NAMALWA (cell line): ENCODE results near the gene PTPRT.

Source experiments
- DNase-seq: peaks from one replicate; pipeline ENCODE4 v3.0.0-alpha.2; 2015; ENCODE audit warnings: low spot score

Gene PTPRT

DNA sequence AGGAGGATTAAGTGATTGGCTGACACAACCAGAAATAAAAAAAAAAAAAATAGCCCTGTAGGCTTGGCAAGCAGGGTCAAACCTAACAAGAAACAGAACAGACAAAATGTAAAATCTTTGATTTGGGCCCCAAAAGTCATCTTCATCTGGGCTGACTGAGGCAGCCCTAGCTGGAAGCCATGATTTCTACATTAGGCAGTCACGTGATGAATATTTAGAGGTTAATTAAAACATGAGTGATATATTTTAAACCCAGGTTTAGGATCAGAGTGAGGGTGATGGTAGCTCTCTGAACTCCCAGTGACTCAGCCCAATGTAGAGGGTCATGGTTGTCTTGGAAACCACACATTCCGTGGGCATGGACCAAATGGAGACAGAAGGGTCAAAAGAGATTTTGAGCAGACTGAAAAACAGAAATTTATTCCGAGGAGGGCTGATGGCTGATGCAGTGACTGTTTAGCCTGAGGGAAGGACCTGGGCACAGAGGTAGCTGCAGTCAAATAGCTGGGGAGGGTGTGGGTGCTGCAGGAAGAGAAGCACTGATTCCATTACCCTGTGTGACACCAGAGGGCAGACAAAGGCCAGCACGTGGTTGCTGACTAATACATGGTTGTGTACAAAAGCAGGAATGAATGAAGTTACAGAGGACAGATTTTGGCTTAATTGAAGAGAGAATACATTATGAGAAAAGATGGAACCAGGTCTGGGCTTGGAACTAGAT, 998.4 kb downstream of the PTPRT start:
- DNase-seq: peak; percentile 8

DNA sequence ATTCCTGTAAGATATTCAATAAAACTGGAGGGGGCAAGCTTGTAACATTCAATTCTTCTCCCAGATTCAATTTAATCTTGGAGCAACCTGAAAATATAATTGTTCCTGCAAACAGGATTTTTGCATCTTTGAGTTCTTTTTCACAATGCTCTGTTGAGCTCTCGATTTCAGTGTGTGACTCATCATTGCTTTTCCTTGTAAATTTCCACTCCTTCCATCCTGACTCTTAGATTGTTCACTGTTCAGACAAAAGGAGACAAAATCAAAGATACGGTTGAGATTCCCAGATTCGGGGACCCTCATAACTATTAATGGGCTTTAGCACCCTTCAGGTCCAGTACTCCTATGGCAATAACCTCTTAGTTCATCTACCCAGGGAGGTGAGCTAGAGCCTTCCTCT, 999.6 kb downstream of the PTPRT start:
- DNase-seq: no peak

DNA sequence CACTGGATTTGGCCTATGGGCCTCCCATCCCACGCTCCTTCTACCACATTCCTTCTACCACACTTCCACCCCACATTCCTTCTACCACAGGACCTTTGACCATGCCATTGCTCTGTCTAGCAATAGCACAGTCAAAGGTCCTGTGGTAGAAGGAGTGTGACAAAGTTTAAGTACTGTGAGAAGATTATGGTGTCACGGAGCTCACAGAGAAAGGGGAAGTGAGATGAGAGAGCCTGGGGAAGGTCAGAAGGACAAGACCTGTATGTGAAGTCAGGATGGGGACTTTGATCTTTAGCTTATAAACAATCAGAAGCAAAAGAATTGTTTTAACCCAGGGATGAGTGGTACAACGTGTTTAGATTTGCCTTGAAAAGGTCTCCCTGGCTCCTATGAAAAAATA, 1003.4 kb downstream of the PTPRT start:
- DNase-seq: no peak

DNA sequence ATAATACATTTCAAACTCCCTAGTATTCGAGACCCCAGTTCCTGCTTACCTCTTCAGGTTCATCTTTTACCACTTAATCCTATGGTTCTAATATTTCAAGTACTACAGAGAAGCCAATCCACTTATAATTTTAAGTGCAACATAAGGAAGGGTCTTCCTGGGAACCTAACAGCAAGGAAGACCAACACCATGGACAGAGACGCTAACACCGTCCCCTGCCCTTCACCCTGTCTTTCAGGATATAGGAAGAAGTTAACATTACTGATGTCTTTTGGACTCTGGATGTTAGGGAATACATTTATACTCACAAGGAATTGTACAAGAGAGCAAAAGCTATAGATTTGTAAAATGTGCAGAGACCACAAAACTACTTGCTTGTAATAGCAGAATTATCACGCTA, 1006.6 kb downstream of the PTPRT start:
- DNase-seq: no peak

DNA sequence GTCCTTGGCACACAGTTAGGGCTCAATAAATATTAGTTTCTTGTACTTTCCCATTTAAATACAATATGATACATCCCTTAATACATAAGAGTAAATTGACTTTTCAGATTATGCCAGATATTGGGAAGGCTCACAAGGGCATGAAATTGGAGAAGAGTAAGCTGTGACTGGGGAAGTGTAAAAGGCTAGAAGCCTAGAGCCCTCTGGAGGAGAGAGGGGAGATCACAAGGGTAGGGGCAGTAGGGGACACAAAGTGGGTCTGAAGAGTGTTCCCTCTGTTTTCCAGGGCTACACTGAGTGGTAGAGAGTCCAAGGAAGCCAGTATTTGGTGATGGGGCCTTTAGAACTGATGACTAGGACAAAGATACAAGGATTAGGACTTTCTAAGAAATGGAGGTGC, 1008.6 kb downstream of the PTPRT start:
- DNase-seq: no peak

DNA sequence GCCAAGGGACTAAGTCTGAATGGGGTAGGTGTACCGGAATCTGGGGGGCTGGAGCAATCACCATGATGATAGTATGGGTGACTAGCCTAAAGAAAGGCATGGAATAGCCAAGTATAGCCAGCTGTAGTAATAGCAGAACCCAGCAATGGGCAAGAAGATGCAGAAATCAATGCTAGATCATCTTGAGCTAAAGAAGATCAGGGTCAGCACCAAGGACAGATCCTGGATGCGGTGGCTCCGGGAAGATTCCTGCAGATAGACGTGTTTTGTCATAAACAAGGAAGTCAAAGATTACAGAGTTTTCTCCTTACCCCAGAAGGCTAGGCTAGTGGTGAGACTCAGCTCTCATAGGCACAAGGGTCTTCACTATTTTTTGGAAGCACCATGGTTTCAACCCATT, 1009.9 kb downstream of the PTPRT start:
- DNase-seq: no peak

DNA sequence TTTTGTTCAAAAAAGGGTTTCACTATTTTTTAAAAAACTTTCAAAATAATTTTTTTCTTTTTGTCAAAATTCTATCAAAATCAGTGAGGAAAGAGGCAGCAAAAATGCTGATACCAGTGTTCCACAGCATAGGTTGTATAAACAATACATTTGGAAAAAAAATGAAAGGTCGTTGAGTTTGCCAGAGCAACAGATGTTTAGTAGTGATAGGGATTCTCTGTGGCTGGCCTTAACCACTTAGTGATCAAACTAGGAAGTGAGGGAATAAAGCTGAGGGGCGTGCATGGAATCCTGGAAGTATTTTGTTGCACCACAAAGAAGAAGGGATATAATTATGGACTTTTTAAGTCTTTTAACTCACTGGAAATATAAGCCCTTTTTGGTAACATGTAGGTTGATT, 1016.3 kb downstream of the PTPRT start:
- DNase-seq: no peak

DNA sequence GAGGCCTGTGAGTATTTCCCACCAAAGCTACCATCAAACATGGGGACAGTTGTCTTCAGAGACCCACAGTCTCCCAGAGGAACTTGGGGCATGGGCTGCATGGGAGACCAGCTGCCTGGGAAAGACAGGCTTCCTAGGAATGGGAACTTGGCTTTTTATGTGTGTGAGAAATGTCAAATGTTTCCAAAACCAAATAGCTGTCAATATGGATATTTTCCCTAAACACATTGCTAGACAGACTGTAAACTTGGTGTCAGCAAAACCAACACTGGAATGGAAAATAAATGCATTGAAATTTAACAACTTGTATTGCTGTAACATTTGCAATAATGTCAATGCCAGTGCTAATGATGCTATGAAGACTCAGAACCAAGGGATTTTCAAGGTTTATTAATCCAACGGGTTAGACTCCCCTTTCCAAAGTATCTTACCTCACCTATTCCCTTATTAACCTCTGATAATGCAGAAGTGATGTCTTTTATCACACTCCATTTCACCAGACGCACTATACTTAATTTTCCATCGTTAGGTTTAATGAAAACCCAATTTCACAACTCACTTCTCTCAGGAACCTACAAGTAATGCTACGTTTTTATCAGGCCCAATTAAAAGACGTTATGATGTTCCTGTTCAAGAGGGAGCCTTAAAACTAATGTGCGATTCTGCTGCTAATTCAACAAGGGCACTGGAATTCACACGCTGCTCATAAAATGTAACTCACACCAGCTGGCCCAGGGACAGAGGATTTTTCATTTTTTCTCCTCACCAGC, 1025.4 kb downstream of the PTPRT start:
- no peak for DNase-seq

DNA sequence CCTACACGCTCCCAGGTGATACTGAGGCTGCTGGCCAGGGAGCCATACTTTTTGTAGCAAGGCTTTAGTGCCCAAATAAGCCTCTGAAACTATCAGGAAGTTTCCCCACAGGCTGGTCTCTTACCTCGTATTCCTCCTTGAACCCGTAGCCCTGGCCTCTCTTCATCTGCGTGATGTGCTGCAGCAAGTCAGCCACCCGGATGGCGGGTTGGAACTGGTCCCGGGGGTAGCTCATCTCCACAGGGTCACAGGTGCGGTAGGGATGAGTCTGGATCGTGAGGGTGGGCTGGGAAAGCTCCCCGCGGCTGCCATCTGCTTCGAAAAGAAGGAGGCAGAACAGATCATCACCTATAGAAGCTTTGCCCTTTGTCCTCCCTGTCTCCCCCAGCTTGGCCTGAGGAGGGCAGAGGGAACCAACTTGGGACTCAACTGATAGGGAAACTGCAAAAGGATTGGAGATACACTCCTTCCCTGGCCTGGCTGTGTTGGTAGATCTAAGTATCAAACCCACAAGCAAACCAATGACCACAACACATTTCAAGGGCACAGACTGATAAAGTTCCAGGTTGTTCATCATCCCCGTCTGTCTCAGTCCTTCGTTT, 1028.4 kb downstream of the PTPRT start:
- no peak for DNase-seq

DNA sequence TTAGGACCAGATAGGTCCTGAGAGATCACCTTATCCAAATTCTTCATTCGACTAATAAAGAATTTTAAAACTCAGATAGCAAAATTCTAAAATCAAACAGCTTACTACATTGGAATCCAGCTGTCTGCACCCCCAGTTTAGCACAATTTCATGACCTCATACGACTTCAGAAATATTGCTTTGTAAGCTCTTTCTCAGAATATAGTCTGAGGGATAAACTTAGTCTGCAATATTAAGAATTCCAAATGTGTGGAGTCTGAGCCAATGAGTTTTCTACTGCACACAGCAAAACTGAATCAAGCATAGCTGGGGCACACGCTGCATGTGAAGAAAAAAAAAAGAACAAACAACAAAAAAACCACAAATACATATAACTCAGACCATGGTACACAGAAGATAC, 1029.9 kb downstream of the PTPRT start:
- no peak for DNase-seq

DNA sequence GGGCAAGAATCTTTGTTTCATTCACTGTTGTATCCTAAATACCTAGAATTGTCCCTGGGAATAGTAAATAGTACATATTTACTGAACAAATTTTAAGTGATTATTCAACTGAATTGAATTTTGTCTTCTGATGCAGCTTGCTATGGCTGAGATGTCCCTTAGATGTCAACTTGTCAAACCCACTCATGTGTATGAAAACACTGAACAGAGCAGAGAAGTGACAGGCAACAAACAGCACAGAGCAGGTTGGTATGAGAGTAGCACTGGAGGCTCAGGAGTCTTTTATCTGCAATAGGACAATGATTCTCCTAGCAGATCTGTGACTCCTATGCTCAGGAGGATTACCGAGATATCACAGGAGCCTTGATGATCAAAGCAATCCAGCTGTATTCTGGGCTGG, 1031.4 kb downstream of the PTPRT start:
- no peak for DNase-seq

DNA sequence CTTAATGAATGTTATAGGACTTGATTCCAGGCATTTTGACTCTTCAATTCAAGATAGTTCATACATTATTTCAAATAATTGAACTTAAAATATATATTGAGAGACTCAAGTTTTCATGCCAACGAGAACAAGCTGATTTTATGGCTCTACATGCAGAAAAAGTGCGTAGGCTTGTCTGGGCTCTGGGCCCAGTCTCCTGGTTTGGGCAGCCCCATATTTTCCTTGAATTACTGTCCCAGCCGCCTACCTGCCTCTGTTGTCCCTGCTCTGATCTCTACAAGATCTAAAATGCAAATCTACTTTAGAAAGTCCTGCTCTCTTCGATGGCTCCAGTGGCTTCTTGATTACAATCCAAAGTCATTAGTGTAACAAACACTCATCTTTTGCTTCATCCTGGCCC, 1034.1 kb downstream of the PTPRT start:
- no peak for DNase-seq

DNA sequence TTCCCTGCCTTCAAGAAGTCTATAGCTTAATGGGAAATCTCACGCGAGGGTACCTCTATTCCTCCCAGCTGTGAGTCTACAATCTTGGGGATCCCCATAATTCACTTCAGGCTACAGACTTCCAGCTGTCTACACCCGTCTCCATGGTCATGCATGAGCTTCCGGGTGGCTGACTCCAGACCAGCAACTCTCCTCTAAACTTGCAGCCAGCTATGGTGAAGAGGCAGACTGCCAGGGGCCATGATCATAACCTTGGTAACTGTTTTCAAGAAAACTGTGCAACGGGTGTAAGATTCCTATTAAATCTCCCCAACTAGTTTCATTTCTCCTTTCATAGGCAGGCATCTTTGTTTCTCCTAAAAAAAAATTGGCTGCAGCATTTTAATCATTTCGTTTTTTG, 1037.1 kb downstream of the PTPRT start:
- no peak for DNase-seq

DNA sequence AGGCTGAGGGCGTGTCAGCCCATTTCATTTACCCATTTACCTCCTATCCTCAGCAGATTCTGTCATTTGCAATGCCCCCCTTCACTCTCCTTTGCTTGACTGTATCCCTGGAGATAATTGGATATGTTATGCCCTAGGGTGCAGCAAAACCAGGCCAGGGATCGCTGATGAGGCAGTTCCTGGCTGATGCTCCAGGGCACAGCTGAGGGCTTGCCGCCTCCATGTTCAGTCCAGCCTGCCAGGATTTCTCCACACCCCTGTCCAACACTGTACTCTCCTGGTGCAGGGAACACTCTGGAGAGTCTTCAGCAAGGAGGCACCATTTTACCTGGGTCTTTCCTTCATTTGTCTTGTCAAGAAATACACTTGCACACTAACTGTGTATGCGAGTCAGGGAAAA, 1039.5 kb downstream of the PTPRT start:
- DNase-seq: no peak

DNA sequence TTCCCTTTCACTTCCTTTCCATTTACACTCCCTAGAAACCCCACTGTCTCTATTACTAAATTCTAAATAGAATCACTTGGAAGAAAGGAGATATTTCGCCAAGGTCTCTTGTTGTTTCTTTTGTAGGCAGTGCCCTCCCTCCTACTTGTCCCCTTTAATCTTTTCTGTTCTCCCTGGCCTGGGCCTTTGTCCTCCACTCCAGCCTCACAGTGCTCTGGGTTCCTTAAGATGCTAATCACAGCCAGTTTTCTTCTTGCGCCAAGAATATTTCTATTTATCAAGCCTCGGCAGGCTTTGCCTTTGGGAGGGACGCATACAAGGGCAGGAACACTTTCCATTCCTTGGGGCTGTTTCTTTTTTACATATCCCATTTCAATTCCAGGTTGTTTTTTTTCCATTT, 1051.0 kb downstream of the PTPRT start:
- no peak for DNase-seq

DNA sequence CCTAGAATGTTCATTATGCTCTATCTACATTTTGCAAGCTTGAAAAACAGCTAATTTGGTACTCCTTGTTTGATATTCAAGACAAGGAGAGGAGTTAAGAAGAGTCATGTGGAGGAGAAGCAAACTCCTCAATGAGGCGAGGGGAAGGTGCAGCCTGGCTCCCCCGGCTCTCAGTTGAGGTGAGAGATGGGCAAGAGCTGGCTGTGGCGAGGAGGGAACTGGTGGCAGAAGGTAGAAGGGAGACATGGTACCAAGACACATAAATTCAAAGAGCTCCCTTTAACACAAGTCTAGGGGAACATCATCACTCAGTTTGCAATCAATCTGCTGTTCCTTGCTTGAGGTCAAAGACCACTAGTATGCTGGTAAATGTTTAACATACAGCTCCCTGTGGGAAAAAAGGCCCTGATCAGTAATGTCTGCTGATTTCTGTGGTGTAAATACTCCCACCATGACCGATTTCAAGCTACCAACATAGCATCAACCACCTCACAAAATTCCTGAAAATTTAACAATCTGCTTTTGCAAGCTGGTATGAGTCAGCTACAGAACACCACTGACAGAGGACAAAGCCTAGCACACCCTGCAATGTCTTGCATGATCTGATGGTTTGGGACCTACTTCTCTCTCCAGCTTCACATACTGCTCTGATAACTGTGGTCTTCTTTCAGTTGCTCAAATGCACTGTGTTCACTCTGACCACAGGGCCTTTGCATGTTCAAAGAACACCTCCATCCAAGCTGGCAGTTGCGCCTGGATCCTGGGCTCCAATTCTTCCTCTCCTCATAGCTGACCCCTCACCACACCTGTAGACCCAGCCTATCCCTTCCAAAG, 1055.2 kb downstream of the PTPRT start:
- no peak for DNase-seq

DNA sequence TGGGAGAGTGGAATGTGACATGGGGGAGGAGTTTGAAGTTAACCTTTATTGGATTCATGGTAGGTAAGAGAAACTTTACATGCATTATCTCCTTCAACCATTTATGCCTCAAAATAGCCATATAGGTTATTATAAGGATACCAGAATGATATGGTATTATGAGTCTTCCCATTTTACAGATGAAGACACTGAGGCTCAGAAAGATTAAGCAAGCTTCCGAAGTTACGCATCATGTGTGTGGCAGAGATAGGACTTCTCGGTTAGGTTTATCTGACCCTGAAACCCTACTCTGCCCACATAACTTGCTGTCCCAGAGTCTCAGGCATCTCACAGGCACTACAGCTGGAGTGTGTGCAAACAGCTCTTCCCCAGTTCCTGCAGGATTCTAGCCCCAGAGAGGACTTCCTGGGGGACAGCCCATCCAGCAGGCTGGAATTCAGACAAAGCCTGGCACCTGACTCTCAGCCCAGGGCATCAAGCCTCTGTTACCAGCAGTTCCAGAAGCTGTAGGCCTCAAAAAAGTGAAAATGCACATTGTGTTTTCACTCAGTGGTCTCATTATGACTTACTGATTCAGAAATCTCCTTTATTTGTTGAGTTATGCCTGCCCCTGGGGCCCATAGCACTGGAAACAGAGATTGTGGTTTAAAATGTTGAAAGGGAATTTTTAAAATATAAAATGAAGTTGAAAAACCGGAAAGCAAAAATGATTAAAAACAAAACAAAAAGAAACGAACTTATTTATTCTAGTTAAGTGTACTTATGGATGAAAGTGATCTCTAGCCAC, 1058.7 kb downstream of the PTPRT start:
- no peak for DNase-seq

DNA sequence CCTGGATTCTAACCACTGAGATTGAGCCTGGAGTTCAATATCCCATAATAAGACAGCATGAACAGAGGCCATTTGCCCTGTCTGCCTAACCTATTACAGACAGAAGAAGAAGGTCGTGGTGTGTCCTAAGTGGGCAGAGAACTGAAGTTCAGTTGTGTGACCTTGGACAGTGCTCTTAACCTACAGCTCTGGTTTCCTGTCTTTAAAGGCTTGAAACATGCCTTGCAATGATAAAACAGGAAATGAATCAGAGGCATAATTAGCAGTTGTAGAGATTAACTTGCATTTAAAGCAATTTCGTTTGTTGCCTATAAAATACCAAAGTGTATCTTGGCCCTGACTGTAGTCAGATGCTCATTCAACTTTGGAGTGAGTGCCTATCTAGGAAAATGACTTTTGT, 1064.3 kb downstream of the PTPRT start:
- no peak for DNase-seq

DNA sequence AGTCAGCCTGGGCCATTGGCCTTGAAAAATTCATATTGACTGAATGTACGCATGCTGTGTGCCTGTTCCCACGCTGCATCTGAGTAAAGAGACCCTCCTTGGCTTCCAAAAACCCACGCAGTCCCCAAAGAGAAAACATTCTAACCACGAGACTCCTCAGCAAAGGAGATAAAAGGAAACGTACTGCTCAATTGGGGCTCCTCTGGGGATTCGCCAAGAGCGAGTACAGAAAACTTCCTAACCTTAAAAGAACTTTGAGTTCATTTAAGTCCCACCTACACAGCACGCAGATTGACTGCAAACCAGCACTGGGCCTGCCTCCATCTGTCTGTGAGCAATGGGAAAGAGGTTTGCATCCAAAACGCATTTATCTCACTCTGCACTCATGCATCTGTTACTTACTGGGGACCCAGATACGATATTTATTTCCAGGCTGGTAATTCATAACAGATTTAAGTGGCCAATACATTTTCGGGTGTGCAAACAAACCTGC, 1065.7 kb downstream of the PTPRT start:
- DNase-seq: no peak

DNA sequence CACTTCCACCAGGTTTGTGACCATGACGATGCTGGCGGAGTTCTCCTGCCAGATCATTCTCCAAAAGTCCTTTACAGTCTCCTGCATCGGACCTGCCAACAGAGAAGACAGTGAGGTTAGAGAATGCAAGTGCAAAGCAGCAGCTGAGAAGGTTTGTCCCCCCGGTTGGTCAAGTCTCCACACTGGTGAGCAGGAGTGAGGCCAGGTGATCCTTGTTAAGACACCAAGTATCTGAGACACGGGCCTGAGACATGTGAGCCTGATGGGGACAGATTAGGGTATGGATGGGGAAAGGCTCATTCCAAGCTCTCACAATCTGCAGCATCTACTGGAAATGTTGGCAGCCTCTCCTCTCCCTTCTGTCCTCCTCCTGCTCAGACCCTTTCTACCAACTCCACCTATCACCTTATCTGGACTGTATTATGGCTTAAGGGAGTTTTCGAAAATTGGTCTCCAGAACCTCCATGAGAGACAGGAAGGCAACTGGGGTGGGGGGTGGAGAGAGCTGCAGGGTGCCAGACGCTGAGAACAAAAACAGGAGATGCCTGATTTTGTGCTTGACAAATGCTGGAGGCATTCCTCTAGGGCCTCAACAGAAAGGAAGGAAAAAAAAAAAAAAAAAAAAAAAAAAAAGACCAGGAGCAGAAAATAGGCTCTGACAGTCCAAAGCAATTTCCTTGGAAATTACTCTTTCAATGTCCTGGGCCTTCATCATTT, 1071.1 kb downstream of the PTPRT start:
- no peak for DNase-seq

DNA sequence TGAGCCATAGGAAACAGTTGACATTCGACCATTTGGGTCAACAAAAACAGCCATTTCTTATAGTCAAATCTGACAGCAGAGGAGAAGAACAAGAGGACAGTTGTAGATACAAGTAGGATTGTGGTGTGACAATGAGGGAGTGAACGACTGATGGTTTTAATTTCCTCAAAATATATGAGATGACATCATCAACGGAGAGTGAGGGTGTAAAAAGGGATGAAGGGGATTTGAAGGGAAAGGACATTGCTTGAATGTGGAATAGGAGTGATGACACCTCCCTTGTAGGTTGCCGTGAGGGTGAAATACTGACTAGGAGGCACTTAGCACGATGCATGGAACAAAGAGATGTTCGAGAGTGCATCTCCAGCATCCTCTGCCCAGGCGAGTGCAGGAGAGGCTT, 1071.7 kb downstream of the PTPRT start:
- DNase-seq: no peak
